Left ventricle myocardium superior (tissue), 1 donor: Measurements from ENCODE around the gene FAM9C. TPM values are rescaled to one million over a fixed set of nuclear protein-coding genes. Genes with fewer than 3 reads are reported as not detected.

ENCODE experiments used
- ATAC-seq: fragments of 200-7000 bp; cut with Tn5 transposase; one replicate; pipeline ENCODE4 v1.9.1; 2020; ENCODE audit warnings: mild to moderate bottlenecking, moderate library complexity
- DNase-seq: peaks from one replicate; pipeline ENCODE4 v3.0.0-alpha.2; 2020
- intact Hi-C: fragments of 100-400 bp; cut with micrococcal nuclease; formaldehyde crosslinking; loops from one replicate; pipeline ENCODE4 v1.11.0; 2022
- total RNA-seq: library from RNA; stranded (reverse); fragmentation: NEBNext Ultra II Directional; extraction: Animal tissue kit (Norgen Biotek cat#: 25700); gene quantifications from one replicate; pipeline ENCODE4 v1.2.1, GENCODE V29; 2021
- donor health status: DM: no; HTN: yes; CAD: no; lungs with severe emphysema.

The FAM9C gene
- total RNA-seq, 1 donor from 2014 or later = 1.2 TPM

- intact Hi-C loops = no loop called here
- no peak for ATAC-seq
- DNase-seq = no peak
Measured at GRCh38 chrX:13014111-13015096, 30.0 kb downstream of the FAM9C start.

- peak; percentile 86 for ATAC-seq
- intact Hi-C loops = no loop called here
- DNase-seq = no peak
Measured at GRCh38 chrX:13013363-13014110, 30.9 kb downstream of the FAM9C start.

- ATAC-seq = no peak
- no peak for DNase-seq
- intact Hi-C loops = no loop called here
Measured at GRCh38 chrX:13010546-13010945, 33.9 kb downstream of the FAM9C start.

DNA sequence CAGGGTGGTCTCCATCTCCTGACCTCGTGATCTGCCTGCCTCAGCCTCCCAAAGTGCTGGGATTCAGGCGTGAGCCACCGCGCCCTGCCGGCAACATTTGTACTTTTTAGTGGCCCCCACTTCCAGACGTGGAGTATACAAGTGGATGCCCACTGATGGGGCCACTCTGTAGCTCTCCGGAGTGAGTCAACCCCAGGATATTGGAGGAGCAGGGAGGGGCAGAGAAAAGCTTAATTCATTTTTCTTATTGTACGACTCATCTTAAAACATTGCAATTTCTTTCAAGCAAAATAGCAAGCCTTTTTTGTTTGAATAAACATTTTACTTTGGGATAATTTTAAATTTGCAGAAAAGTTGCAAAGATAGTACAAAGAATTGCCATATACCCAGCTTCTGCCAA lies 34.6 kb downstream of the FAM9C start:
- intact Hi-C loops = no loop called here
- no peak for ATAC-seq
- DNase-seq = no peak

- intact Hi-C loops = no loop called here
- DNase-seq (peak; percentile 36), ATAC-seq (no peak)
Measured at GRCh38 chrX:13009273-13009672, 35.1 kb downstream of the FAM9C start.

- intact Hi-C loops = no loop called here
- ATAC-seq (no peak), DNase-seq (no peak)
Measured at GRCh38 chrX:13008851-13009250, 35.6 kb downstream of the FAM9C start.

- no peak for ATAC-seq
- intact Hi-C loops = no loop called here
- DNase-seq = no peak
Measured at GRCh38 chrX:13008189-13008533, 36.3 kb downstream of the FAM9C start.

DNA sequence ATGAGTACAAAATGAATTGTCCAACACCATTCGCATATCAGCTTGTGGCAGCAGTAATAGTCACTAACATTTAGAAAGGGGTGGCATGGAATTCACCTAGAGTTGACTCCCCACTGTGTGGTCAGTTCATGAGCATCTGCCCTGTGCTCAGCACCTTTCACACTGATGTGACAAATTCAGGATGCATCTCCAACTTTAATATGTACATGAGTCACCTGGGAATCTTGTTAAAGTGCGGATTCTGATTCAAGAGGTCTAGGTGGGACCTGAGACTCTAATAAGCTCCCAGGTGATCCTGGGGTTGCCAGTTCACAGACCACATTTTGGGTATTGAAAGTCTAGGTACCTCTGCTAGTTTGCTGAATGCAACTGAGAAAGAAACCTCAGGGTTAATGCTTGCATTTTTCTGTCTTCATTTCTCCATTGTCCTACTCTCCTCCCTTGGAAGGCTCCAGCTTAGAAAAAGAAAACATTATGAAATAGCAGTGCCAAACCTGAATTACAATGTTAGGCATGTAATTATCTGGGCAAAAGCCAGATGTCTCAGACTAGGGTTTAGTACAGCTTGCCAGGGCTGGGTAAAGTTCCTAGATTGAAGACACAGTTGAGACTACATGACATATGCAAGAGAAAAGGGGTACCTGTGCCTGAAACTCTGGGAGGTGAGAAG lies 36.8 kb downstream of the FAM9C start:
- DNase-seq (no peak), ATAC-seq (peak; percentile 58)
- intact Hi-C loops = no loop called here

- DNase-seq = no peak
- ATAC-seq = no peak
- intact Hi-C loops = no loop called here
Measured at GRCh38 chrX:13005661-13006473, 38.6 kb downstream of the FAM9C start.

DNA sequence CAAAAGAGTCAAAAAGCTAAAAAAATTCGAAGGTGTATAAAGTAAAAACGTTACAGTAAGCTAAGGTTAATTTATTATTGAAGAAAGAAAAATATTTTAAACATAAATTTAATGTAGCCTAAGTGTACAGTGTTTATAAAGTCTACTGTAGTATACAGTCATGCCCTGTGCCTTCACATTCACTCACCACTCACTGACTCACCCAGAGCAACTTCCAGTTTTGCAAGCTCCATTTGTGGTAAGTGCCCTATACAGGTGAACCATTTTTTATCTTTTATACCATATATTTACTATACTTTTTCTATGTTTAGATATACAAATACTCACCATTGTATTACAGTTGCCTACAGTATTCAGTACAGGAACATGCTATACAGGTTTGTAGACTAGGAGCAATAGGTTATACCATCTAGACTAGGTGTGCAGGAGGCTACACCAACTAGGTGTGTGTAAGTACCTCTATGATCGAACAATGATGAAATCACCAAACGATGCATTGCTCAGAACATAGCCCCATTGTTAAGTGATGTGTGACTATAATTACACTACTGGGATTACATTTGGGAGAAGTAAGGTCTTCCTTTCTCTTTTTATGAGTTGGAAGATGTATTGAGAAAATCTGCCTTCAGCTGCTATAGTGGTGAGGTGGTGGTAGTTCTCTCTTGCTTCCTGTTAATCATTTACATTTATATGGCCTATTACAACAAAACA lies 42.3 kb downstream of the FAM9C start:
- intact Hi-C loops = no loop called here

GRCh38 chrX:13001097-13001496 lies 43.3 kb downstream of the FAM9C start:
- no peak for DNase-seq
- intact Hi-C loops = no loop called here
- no peak for ATAC-seq

More for the DNA sequence above, 42.3 kb downstream of the FAM9C start:
- ATAC-seq = no peak
- no peak for DNase-seq

- ATAC-seq (peak; percentile 55), DNase-seq (no peak)
- intact Hi-C loops = no loop called here
Measured at GRCh38 chrX:13000301-13000811, 44.1 kb downstream of the FAM9C start.

DNA sequence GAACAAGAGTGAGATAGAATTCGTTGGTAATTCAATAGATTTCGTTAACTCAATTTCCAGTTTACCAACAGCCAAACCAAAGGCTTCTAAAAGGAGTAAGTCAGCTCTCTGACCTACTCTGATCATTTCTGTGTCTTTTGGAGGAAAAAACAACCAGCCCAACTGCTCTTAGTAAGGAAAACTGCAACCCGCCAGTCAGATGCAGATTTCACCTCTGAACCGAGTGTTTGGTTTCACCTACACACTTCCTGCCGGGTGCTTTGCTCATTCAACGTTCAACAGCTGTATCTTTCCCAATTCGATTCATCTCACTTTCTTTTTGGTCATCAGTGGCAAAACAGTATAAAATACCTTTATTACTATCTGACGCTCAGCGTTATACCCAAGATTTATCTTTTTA lies 45.0 kb downstream of the FAM9C start:
- intact Hi-C loops = no loop called here
- DNase-seq (no peak), ATAC-seq (no peak)

GRCh38 chrX:12997906-12998687 lies 46.3 kb downstream of the FAM9C start:
- intact Hi-C loops = no loop called here
- DNase-seq = no peak
- no peak for ATAC-seq

DNA sequence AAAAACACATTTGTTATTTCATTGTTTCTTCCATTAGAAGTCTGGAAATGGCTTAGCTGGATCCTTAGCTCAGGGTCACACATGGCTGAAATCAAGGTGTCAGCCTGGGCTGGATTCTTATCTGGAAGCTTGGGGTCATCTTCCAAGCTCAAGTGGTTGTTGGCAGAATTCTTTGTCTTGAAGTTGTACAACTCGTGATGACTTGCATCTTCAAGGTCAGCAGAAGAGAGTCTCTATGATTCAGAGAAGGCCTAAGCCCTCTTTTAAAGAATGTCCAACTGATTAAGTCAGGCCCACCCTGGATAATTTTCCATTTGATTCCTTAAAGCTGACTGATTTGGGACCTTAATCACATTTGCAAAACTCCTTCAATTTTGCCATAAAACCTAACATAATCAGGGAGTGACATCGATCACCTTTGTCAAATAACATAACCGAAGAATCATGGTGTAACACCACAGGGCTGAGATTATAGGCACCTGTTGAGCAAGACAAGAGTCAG lies 47.4 kb downstream of the FAM9C start:
- intact Hi-C loops = no loop called here
- DNase-seq (no peak), ATAC-seq (no peak)

DNA sequence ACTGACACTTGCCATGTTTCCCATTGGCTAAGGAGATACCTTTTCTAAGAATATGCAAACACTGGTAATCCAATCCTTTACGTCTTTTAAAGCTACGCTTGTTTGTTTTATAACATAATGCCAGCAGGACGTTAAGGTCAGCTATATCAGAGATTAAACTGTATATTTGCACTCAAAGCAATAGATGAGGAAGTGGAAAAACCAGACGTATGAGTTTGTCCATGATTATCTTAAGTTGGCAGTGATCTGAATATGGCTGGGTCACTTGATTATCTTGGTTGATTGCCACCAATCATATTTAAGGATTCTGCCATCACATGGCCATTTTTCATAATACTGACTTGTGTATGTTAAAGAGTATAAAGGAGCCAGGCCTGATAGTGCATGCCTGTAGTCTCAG lies 50.1 kb downstream of the FAM9C start:
- intact Hi-C loops = no loop called here
- no peak for DNase-seq
- ATAC-seq = no peak

DNA sequence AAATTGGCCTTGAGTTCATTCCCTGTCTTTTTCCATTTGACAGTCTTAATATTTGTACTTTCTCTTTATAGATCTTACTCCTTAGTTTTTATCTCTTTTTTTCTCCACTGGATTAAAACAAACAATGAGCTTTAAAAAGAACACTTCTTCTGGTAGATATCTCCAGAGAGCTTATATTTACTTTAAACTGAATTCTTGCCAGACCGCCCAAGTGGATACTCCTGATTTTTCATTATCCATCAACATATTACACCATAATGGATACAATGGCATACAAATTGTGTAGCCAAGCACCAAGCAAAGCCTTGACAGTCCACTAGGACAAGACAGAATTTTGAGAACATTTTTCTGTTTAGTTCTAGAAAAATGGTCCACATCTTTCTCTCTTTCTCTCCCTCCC lies 50.6 kb downstream of the FAM9C start:
- DNase-seq (no peak), ATAC-seq (no peak)
- intact Hi-C loops = no loop called here
